ENCODE data around the gene ENTPD8.

The ENTPD8 gene, protein sequence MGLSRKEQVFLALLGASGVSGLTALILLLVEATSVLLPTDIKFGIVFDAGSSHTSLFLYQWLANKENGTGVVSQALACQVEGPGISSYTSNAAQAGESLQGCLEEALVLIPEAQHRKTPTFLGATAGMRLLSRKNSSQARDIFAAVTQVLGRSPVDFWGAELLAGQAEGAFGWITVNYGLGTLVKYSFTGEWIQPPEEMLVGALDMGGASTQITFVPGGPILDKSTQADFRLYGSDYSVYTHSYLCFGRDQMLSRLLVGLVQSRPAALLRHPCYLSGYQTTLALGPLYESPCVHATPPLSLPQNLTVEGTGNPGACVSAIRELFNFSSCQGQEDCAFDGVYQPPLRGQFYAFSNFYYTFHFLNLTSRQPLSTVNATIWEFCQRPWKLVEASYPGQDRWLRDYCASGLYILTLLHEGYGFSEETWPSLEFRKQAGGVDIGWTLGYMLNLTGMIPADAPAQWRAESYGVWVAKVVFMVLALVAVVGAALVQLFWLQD

DNA sequence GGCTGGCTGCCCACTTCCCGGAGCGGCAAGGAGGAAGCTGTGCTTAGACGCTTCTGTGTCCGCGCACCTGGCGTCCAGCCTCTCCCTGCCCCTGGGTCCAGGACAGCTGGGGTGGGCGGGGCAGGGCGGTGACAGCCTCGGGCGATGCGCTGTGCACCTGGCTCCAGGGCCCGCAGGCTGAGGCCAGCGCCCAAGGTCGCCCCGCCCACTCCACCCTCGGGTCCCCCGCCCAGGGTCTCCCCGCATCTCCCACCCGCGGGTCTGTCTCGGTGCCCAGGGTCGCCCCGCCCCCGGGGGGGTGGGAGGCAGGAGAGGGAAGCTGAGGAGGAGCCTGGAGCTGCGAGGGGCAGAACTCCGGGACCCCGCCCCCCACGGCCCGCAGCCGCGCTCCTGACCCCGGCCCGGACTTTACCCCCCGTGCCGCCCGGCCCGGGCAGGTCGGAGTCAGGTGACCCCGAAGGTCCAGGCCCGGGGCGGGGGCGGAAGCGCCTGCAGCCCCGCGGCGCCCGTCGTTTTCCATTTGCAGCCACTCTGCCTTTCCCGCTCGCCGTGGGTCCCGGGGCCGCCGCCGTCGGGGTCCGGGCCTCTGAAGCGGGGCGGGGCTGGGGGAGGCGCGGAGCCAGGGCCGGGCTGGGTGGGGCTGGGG, at the start of gene ENTPD8:
Gene ENTPD8, minus strand, starts transcription at position 69 of the 646 bp plus-strand sequence. CDS start 3,072 bp downstream, outside the sequence.
- FAIRE-seq (no peak), DNase-seq (ENCODE audit: extremely low spot score, insufficient read length, low read depth) (no peak)

DNA sequence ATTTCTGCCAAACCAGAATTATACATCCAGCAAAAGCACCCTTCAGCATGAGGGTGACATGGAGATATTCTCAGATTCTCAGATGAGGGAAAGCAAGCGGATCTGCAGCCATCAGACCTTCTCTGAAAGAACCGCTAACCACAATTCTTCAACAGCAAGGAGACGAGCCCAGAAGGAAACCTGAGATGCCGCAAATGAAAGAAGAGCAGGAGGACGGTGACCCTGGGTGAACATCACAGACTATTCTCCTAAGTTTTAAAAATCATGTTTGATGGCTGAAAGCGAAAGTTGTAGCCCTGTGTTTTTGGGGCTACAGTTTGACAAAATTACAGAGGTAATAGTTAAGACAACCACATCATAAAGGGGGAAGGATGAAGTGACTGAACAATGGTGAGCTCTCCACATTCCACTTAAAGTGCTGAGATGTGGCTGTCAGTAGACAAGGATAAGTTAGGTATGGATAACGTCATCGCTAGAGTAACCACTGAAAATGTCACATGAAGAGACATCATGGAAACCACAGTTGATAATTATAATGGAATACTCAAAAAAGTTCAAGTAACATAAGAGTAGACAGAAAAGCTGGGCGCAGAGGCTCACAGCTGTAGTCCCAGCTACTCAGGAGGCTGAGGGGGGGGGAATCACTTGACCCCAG, 49.5 kb upstream of the ENTPD8 start:
- no peak for FAIRE-seq

DNA sequence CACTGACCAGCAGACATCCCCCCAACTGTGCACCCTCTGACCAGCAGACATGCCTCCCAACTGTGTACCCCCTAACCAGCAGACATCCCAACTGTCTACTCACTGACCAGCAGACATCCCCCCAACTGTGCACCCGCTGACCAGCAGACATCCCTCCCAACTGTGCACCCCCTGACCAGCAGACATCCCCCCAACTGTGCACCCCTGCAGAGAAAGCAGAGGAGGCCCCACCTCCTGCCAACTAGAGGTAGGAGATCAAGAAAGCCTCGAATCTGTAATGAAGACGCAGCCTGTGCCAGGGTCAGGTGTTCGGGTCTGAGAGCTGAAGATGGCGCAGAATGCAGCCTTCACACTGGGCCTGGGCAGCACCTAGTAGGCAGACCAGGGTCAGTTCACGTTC, 47.7 kb upstream of the ENTPD8 start:
- FAIRE-seq (no peak), DNase-seq (ENCODE audit: extremely low spot score, insufficient read length, low read depth) (no peak)

More for the DNA sequence above, 49.5 kb upstream of the ENTPD8 start:
- DNase-seq (ENCODE audit: extremely low spot score, insufficient read length, low read depth): no peak

DNA sequence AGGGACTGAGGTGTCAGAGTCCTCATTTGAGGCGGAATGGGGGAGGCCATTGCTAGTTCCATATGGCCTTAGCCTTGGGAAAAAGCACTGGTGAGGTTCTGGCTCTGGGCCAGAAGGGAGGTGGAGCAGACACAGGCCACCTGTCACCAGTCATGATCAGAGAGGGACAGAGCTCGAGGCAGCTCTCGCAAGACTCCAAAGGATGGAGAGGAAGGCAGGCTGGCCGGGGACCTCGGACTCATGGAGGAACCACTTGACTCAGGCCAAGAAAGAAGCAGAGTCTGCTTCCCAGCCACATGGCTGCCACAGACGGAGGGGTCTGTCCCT, 47.1 kb upstream of the ENTPD8 start:
- FAIRE-seq: no peak
- no peak for DNase-seq (ENCODE audit: extremely low spot score, insufficient read length, low read depth)

DNA sequence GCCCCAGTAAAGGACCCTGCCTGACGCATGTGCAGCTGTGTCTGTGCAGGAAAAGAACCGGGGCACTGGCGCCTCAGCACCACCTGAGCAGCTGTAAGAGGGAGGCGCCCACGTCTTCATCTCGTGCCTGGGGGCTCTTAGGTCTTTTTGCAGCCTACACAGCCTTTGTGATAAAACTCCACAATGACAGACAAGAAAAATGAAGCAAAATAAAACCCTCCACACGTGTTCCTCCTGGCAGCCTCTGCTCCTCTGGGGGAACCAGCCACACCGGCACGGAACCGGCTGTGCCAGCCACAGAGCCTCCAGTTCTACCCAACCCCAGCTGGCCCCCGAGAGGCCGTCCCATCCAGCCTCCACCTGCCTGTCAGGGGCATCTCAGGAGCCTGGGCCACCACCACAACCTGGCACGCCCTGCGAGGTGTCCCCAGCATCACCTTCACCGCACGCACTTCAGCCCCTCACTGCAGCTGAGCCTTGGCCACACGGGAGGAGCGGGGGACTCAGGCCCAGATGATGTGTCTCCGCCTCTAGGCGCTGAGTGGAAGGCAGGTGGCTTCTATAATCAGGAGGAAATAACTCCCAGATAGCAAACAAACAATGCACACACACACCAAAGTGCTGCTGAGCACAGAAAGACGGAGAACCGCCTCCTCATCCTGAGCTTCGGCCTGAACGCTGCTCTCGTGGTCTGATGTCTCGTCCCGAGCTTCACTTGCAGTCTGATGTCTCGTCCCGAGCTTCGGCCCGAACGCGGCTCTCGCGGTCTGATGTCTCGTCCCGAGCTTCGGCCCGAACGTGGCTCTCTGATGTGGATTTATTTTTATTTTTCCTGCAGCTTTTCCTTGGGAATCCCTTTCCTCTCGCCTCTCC, 46.5 kb upstream of the ENTPD8 start:
- DNase-seq (ENCODE audit: extremely low spot score, insufficient read length, low read depth) (no peak), FAIRE-seq (no peak)

DNA sequence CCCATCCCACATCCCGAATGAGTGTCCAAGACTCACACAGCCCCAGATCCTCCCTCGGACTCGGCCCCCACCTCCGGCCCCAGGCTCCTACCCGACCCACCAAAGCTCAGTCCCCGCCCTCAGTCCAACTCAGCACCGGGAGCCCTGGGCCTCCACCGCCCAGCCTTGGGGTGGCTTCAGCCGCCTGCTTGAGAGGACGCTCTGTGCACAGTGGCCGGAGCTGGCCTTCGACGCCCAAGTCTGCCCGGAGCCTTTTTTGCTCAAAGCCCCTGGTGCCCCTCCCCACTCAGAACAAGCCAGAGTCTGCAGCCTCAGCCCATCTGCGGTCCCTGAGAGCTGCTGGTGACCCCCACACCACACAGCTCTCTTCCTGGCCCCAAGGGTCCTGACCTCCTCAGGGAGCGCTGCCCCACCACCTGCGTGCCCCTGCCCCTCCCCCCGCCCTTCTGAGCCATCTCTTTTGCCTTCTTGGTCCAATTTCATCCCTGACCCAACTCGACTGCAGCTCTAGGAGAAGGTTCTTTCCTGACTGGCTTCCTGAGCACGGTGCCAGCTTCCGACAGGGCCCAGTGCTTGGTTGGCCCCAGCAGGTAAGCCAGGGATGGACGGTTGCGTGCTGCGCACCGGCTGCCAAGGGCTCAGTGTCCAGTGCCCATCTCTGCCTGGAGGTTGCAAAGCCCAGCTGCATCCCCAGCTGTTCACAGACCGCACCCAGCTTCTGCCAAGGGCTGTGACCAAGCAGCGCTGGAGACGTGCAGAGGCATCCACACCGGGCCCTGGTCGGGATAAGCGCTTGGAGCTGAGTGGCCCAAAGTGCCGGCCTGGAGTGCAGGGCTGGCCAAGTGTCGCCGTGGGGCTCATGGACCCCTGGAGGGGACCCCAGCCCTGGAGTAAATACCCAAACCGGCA, 45.6 kb upstream of the ENTPD8 start:
- DNase-seq (ENCODE audit: extremely low spot score, insufficient read length, low read depth): no peak
- no peak for FAIRE-seq

DNA sequence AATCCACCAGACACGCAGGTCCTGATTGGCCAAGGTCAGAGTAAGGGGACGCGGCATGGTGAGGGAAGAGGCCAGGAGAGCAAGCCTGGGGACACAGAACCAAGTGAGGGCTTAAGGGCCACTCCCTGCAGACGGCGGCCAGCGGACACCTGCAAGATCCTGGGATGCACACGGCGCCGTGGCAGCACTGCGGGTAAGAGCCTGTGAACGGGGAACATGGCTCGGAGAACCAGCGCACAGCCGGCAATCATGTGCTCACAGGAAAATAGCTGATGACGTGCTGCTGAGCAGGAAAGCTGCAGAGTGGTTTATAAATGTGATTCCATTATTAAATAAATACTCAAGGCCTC, 45.0 kb upstream of the ENTPD8 start:
- FAIRE-seq: no peak
- no peak for DNase-seq (ENCODE audit: extremely low spot score, insufficient read length, low read depth)

DNA sequence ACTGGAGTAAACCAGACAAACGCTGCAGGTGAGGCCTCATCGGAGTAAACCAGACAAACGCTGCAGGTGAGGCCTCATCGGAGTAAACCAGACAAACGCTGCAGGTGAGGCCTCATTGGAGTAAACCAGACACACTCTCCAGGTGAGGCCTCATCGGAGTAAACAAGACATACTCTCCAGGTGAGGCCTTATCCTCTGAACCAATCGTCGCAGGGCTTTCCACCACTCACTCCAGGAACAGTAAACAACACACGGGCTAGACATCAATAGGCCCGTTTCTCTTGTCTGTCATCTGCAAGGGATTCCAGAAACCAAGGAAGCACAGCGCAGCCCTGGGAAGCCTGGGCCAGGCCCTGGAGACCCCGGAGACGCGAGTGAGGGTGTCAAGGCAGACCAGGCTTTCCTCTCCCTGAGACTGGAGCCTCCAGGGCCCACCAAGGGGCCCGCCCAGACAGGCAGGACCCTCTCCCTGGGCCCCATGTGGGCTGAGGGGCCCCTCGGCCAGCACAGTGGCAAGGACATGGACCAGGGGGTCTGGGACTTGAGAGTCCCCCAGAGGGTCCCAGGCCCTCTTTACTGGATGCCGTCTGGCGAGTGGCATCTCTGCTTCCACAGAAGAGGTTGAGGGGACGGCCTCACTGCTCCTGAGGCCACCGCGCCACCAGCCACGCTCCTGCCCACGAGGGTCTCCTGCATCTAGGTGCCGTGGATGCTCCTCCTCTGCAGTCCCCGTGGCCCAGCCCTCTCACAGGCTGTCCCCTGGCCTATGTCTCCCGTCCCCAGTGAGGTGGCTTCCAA, 44.4 kb upstream of the ENTPD8 start:
- no peak for FAIRE-seq

DNA sequence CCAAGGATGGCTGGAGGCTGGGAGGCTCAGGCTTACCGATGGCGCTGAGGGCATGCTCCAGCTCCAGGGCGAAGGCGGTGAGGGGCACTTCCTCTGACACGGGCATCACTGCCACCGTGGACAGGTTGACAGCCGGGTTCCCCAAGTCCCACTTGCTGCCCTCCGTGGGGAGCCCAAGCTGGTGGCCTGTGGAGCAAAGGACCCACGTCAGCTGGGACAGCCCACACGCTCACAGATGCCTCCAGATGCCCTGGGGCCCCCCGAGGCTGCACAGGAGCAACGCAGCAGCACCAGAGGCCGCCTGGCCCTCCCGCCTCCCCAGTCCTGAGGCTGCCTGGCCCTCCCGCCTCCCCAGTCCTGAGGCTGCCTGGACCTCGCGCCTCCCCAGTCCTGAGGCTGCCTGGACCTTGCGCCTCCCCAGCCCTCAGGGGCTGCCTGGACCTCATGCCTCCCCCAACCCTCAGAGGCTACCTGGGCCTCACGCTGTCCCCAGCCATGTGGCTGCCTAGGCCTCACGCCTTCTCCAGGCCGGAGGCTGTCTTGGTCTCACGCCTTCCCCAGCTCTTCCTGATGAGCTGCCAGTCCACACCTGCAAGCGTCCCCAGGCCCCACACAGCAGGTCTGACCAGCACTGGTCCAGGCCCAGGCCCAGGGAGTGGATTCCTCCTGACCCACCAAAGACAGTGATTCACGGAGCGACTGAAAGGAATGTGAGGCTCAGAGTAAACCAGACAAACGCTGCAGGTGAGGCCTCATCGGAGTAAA, 43.6 kb upstream of the ENTPD8 start:
- FAIRE-seq (no peak), DNase-seq (ENCODE audit: extremely low spot score, insufficient read length, low read depth) (no peak)

More for the DNA sequence above, 44.4 kb upstream of the ENTPD8 start:
- DNase-seq (ENCODE audit: extremely low spot score, insufficient read length, low read depth): no peak

DNA sequence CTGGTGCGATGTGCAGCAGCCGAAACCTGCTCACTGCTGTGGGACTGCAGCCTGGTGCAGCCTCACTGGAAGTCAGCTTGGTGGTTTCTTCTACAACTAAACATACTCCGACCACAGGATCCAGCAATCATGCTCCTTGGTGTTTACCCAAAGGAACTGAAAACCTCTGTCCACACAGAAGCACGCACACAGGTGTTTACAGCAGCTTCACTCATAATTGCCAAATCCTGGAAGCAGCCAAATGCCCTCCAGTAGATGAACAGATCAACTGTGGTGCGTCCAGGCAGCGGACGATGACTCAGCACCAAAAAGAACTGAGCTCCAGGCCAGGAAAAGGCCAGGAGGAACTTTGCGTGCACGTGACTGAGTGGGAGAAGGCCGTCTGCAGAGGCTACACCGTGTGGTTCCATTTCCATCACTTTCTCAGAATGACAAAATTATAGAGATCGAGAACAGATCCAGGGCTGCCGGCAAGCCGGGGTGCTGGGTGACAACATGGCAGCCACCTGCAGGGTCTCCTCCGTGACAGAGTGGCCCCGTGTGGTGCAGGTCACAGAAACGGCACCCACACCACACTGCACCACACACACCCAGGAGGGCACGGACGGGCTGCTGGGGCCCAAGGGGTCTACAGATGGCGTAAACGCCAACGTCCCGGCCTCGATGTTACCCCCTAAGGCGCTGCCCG, 41.1 kb upstream of the ENTPD8 start:
- FAIRE-seq: no peak
- DNase-seq (ENCODE audit: extremely low spot score, insufficient read length, low read depth): no peak

DNA sequence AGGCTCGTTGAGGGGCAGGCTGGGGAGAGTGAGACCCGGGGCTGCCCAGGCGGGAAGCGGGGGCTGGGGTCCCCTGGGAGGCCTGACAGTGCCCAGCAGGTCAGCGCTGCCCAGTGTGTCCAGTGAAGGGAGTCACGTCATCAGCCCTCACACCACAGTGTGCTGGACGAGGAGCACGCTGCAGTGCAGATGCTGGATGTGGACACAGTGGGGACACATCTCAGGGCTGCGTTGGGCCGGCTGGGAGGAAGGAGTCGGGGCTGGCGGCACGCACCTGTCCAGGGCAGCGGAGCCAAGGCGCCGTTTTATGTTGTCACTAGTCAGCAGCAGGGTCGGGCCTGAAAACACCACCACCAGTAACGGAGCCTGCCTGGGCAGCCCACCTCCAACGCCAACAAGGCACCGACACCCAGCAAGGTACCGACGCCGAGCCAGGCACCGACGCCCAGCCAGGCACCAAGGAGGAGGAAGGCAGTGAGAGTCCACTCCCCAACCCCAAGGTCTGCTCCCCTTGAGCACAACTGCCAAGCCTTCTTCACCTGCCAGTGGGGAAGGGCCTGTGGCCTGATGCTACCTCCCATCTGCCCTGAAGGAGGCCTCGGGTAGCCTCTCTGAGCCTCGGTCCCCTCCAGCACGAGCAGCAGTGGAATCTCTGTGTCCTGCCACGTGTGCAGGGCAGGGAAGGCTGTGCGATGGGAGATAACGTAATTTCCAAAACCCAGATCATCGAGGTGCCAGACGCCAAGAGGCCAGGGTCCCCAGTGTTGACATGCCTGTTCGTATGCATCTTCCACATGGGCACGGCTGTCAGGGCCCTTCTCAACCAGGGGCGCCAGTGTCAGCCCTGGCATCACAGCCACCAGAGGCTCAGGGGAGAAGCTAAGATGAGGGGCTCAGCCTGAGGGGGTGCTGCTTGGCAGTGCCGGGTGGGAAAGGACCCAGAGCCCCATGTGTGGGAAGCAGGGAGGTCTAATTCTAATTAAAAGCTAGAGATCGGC, 39.8 kb upstream of the ENTPD8 start:
- FAIRE-seq: no peak
- no peak for DNase-seq (ENCODE audit: extremely low spot score, insufficient read length, low read depth)

DNA sequence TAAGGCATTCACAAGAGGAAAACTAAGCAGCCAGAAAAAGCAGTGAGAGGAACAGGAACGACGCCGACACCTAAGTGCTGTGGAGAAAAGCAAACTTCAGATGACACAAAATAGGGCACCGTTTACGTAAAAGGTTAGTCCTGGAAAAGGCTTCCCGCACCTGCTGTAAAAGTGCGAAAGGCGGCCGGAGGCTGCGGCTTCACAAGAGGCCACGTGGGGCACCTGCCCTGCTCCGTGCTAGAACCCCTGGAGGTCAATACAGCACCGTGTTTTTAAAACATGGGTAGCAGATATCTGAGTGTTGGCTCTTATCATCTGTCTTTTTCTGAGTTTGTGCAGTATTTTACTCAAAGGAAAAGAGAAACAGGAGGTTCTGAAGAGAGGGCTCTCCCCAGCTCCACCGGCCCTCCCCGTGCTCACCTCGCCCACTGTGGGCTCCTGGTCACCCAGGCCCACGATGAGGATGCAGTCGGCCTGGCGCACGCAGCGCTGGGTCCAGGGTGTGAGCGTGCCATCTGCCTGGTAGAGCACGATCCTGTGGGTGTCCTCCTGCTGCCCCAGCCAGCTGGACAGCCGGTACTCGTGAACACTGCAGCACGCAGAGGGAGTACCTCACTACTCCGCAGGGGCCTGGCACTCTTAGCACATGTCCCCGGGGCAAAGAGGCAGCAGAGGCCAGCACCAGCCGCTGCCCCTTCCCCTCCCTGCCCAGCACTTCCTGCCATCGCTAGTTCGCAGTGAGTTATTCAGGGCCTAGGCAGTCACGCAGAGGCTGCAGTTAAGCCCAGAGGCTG, 38.9 kb upstream of the ENTPD8 start:
- no peak for DNase-seq (ENCODE audit: extremely low spot score, insufficient read length, low read depth)
- FAIRE-seq: no peak

DNA sequence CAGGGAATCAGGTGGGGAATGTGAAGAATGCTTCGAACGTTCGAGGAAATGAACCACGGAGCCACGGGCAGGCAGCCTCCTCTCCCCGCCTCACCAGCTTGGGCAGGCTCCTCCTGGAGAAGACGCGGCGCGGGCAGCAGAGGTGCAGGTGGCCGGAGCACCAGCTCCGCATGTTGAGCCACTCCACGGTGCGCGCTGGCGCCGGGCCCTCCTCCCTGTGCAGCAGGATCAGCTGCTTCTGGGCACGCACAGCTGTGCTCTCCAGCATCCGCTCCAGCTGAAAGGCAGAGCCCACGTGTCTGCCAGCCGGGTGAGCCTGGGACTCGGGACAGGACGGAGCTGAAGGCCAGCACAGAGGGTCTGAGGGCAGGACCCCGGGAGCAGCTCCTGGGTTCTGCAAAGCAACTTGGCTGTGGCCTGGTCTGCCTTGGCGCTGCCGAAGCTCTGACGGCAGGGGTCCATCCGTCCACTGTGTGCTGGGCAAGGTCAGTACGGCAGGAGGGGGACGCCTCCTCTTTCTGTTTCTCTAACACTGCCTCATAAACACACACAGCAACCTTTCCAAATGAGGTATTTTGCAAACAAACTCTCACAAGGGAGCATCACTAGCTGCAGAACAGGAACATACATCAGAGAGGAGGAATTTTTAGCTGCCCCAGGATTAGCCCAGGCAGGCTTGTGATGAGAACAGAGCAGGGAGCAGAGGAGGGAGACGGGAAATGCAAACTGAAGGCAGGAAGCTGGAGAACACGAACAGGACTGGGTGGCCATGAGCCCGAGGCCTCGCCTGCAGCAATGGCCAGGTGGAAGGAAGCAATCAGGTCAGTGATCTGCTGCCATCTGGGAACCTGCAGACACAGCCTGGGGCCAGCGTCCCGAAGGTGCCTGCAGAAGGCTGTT, 38.1 kb upstream of the ENTPD8 start:
- DNase-seq (ENCODE audit: extremely low spot score, insufficient read length, low read depth): no peak
- no peak for FAIRE-seq

DNA sequence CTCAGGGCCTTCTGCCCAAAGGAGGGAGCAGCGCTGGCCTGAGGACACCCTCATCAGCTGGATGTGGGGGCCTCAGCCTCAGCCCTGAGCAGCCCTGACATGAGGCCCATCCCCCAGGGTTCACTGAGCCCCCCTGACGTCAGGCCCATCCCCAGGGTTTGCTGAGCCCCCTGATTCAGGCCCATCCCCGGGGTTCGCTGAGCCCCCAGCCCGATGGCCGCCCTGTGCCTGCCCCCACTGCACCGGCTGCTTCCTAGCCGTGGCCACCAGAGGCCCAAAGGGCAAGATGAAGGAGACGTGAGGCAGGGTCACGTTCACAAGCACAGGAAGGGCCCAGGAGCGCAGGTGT, 37.4 kb upstream of the ENTPD8 start:
- FAIRE-seq: no peak

More for the DNA sequence above, 37.4 kb upstream of the ENTPD8 start:
- no peak for DNase-seq (ENCODE audit: extremely low spot score, insufficient read length, low read depth)
